ENCODE results near the gene USP7. TPM values are rescaled to one million over a fixed set of nuclear protein-coding genes. Genes with fewer than 3 reads are reported as not detected.

USP7 gene
- total RNA-seq, 2 experiments from 2014 or later: 259 to 268 TPM

- peak overlapping the region; percentile 42 for H3K4me3 Mint-ChIP-seq
- peaks cover 92% of the 10 kb centered on the region for H3K4me1 Mint-ChIP-seq (ENCODE audit: low read depth)
- no peak for TF ChIP-seq CTCF (IDR thresholded peaks at IDR 0.05)
- no peak for ATAC-seq (ENCODE audit: poor library complexity)
- Histone ChIP-seq H3K9me3 (ENCODE audit: control insufficient read depth in 1 of 2, insufficient read depth in 1 of 2, low read length in 2 of 2) (no peaks in the 10 kb centered on the region), H3K4me3 (ENCODE audit: low read length) (no peak overlapping the region), H3K27ac (ENCODE audit: low read depth in 1 of 2, low read length in 2 of 2) (no peak overlapping the region), H3K27me3 (ENCODE audit: control insufficient read depth in 1 of 2, insufficient read depth in 2 of 2, low read length in 2 of 2) (no peaks in the 10 kb centered on the region), H3K36me3 (ENCODE audit: insufficient read depth, low read length) (peaks cover 3% of the 10 kb centered on the region), H3K4me1 (ENCODE audit: insufficient read depth, low read length) (peaks cover 90% of the 10 kb centered on the region)
- ChIA-PET CTCF (interaction anchor here (6.7 kb wide), 1 partner anchor 16 kb away, joined by 42 read pairs; no protein-coding TSS in a partner anchor), POLR2A (no interaction called here)
- H3K9me3 Mint-ChIP-seq: no peaks in the 10 kb centered on the region
- no peaks in the 10 kb centered on the region for H3K27me3 Mint-ChIP-seq
- intact Hi-C loops (cut with DNase I, micrococcal nuclease): no loop called here
- no peak for DNase-seq
- no peaks in the 10 kb centered on the region for H3K36me3 Mint-ChIP-seq (ENCODE audit: low read depth)
- H3K27ac Mint-ChIP-seq: peak overlapping the region; percentile 57
These were observed 11.4 kb downstream of the USP7 start for GRCh38 chr16:8952281-8952751.

- intact Hi-C loops (cut with DNase I, micrococcal nuclease): no loop called here
- H3K27ac ChIP-seq (ENCODE audit: low read depth in 1 of 2, low read length in 2 of 2): no peak overlapping the region
- H3K4me1 Mint-ChIP-seq (ENCODE audit: low read depth): peaks cover 92% of the 10 kb centered on the region
- ChIA-PET CTCF (interaction anchor here (6.7 kb wide), 1 partner anchor 15 kb away, joined by 42 read pairs; no protein-coding TSS in a partner anchor), POLR2A (interaction anchor here (0.7 to 1.9 kb wide), 2 partner anchors 12 to 126 kb away, joined by 3 to 6 read pairs; partner anchors contain the start of gene USP7)
- ATAC-seq (ENCODE audit: poor library complexity): no peak
- H3K9me3 Mint-ChIP-seq: no peaks in the 10 kb centered on the region
- DNase-seq: no peak
- no peaks in the 10 kb centered on the region for H3K27me3 Mint-ChIP-seq
- peak overlapping the region; percentile 66 for H3K4me3 Mint-ChIP-seq
- no peaks in the 10 kb centered on the region for H3K36me3 Mint-ChIP-seq (ENCODE audit: low read depth)
- H3K4me1 ChIP-seq (ENCODE audit: insufficient read depth, low read length): peaks cover 88% of the 10 kb centered on the region
- peaks cover 3% of the 10 kb centered on the region for H3K36me3 ChIP-seq (ENCODE audit: insufficient read depth, low read length)
- no peaks in the 10 kb centered on the region for H3K27me3 ChIP-seq (ENCODE audit: control insufficient read depth in 1 of 2, insufficient read depth in 2 of 2, low read length in 2 of 2)
- H3K4me3 ChIP-seq (ENCODE audit: low read length): no peak overlapping the region
- H3K27ac Mint-ChIP-seq: peak overlapping the region; percentile 57
- TF ChIP-seq CTCF (IDR thresholded peaks at IDR 0.05): no peak
- no peaks in the 10 kb centered on the region for H3K9me3 ChIP-seq (ENCODE audit: control insufficient read depth in 1 of 2, insufficient read depth in 1 of 2, low read length in 2 of 2)
These were observed 12.0 kb downstream of the USP7 start for GRCh38 chr16:8951447-8952280.

GRCh38 chr16:8950580-8951077 lies 13.1 kb downstream of the USP7 start:
- H3K4me3 ChIP-seq (ENCODE audit: low read length): no peak overlapping the region
- intact Hi-C loops (cut with DNase I, micrococcal nuclease): no loop called here
- peaks cover 87% of the 10 kb centered on the region for H3K4me1 ChIP-seq (ENCODE audit: insufficient read depth, low read length)
- H3K27ac ChIP-seq (ENCODE audit: low read depth in 1 of 2, low read length in 2 of 2): no peak overlapping the region
- Mint-ChIP-seq H3K4me1 (ENCODE audit: low read depth) (peaks cover 92% of the 10 kb centered on the region), H3K27ac (peak overlapping the region; percentile 57), H3K36me3 (ENCODE audit: low read depth) (no peaks in the 10 kb centered on the region), H3K9me3 (no peaks in the 10 kb centered on the region), H3K4me3 (peak overlapping the region; percentile 42), H3K27me3 (no peaks in the 10 kb centered on the region)
- DNase-seq (no peak), ATAC-seq (ENCODE audit: poor library complexity) (no peak)
- no peaks in the 10 kb centered on the region for H3K27me3 ChIP-seq (ENCODE audit: control insufficient read depth in 1 of 2, insufficient read depth in 2 of 2, low read length in 2 of 2)
- ChIA-PET CTCF (interaction anchor here (6.7 kb wide), 1 partner anchor 14 kb away, joined by 42 read pairs; no protein-coding TSS in a partner anchor), POLR2A (interaction anchor here (1.0 to 1.9 kb wide), 3 partner anchors 9 to 13 kb away, joined by 3 to 6 read pairs (median 3); partner anchors contain the start of gene USP7)
- no peaks in the 10 kb centered on the region for H3K9me3 ChIP-seq (ENCODE audit: control insufficient read depth in 1 of 2, insufficient read depth in 1 of 2, low read length in 2 of 2)
- no peak for TF ChIP-seq CTCF (IDR thresholded peaks at IDR 0.05)
- peaks cover 3% of the 10 kb centered on the region for H3K36me3 ChIP-seq (ENCODE audit: insufficient read depth, low read length)

Data from CD4-positive, alpha-beta T cell (primary cell).